GM23248 (cell line): ENCODE measurements around the gene DHRS3. TPM values are rescaled to one million over a fixed set of nuclear protein-coding genes. Genes with fewer than 3 reads are reported as not detected.

ENCODE experiments used
- DNase-seq: peaks from one replicate; pipeline ENCODE4 v3.0.0-alpha.2; 2015
- H2AFZ ChIP-seq: fragments of 200-600 bp; sonication (generic); 2 replicates; pipeline ENCODE4 v1.6.1; 2016; ENCODE audit warnings: antibody characterized with exemption
- H3F3A ChIP-seq: fragments of 200-600 bp; sonication (generic); 2 replicates; pipeline ENCODE4 v1.6.1; 2016; ENCODE audit warnings: mild to moderate bottlenecking, antibody characterized with exemption, mixed run types; ENCODE audit not compliant: insufficient read depth
- H3K27ac ChIP-seq: fragments of 200-600 bp; sonication (generic); 2 replicates; pipeline ENCODE4 v1.5.1; 2016; ENCODE audit warnings: mild to moderate bottlenecking
- H3K27me3 ChIP-seq: fragments of 200-600 bp; sonication (generic); replicated peaks from 2 replicates; pipeline ENCODE4 v1.6.1; 2016; ENCODE audit warnings: mild to moderate bottlenecking; ENCODE audit not compliant: insufficient read depth
- H3K36me3 ChIP-seq: fragments of 200-600 bp; sonication (generic); 2 replicates; pipeline ENCODE4 v1.6.1; 2016; ENCODE audit warnings: low read depth, mild to moderate bottlenecking
- H3K4me1 ChIP-seq: fragments of 200-600 bp; sonication (generic); 2 replicates; pipeline ENCODE4 v1.6.1; 2016; ENCODE audit warnings: mild to moderate bottlenecking; ENCODE audit not compliant: insufficient read depth
- H3K4me2 ChIP-seq: fragments of 200-600 bp; sonication (generic); one replicate; pipeline ENCODE4 v1.6.1; 2016; ENCODE audit warnings: mild to moderate bottlenecking; ENCODE audit not compliant: unreplicated experiment
- H3K4me3 ChIP-seq: fragments of 200-600 bp; sonication (generic); 2 replicates; pipeline ENCODE4 v1.5.1; 2016; ENCODE audit warnings: mild to moderate bottlenecking
- H3K79me2 ChIP-seq: fragments of 200-600 bp; sonication (generic); 2 replicates; pipeline ENCODE4 v1.6.1; 2016; ENCODE audit warnings: mild to moderate bottlenecking; ENCODE audit not compliant: insufficient read depth
- H3K9ac ChIP-seq: fragments of 200-600 bp; sonication (generic); 2 replicates; pipeline ENCODE4 v1.6.1; 2016; ENCODE audit warnings: mild to moderate bottlenecking
- H3K9me2 ChIP-seq: fragments of 200-600 bp; sonication (generic); 2 replicates; pipeline ENCODE4 v1.6.1; 2016; ENCODE audit warnings: mixed run types, mild to moderate bottlenecking, moderate library complexity; ENCODE audit not compliant: insufficient read depth
- H3K9me3 ChIP-seq: fragments of 200-600 bp; sonication (generic); one replicate; pipeline ENCODE4 v1.6.1; 2017; ENCODE audit warnings: low read depth
- H4K20me1 ChIP-seq: fragments of 200-600 bp; sonication (generic); 2 replicates; pipeline ENCODE4 v1.6.0; 2016; ENCODE audit not compliant: insufficient read depth
- EZH2 ChIP-seq: fragments of 200-600 bp; sonication (generic); IDR thresholded peaks from 2 replicates; pipeline ENCODE4 v1.6.1; 2018; ENCODE audit warnings: antibody characterized with exemption, mild to moderate bottlenecking; ENCODE audit not compliant: insufficient read depth, poor library complexity, severe bottlenecking
- EZH2phosphoT487 ChIP-seq: fragments of 200-600 bp; sonication (generic); IDR thresholded peaks from 2 replicates; pipeline ENCODE4 v1.6.1; 2018; ENCODE audit warnings: antibody characterized with exemption, moderate library complexity, mild to moderate bottlenecking, low read depth; ENCODE audit not compliant: insufficient read depth
- WGBS, 2 experiments: methylation state at CpG; one replicate each; pipeline ENCODE4 v1.1.6; 2015 to 2017; ENCODE audit warnings: low lambda C conversion rate in 2 of 2, low coverage in 1 of 2; ENCODE audit errors: missing lambda C conversion rate in 2 of 2; 5-methylcytosine and 5-hydroxymethylcytosine counted together
- in situ Hi-C: fragments of 300-500 bp; cut with MboI; formaldehyde crosslinking; loops from 2 replicates; pipeline ENCODE4 v1.15.0; 2020
- polyA plus RNA-seq: library from polyadenylated mRNA; unstranded; fragments of >200 nt; fragmentation: Nextera tagmentation; extraction: Ambion mirVana; gene quantifications from 2 replicates; pipeline ENCODE4 v1.2.1, GENCODE V29; 2016
- total RNA-seq: library from RNA; depleted of rRNA; stranded (reverse); fragments of >200 nt; shearing (Covaris generic); gene quantifications from 2 replicates; pipeline ENCODE4 v1.2.3, GENCODE V29; 2014

The DHRS3 gene
- total and polyA plus RNA-seq, 2 experiments from 2014 or later = 55.2 to 120 TPM

DNA sequence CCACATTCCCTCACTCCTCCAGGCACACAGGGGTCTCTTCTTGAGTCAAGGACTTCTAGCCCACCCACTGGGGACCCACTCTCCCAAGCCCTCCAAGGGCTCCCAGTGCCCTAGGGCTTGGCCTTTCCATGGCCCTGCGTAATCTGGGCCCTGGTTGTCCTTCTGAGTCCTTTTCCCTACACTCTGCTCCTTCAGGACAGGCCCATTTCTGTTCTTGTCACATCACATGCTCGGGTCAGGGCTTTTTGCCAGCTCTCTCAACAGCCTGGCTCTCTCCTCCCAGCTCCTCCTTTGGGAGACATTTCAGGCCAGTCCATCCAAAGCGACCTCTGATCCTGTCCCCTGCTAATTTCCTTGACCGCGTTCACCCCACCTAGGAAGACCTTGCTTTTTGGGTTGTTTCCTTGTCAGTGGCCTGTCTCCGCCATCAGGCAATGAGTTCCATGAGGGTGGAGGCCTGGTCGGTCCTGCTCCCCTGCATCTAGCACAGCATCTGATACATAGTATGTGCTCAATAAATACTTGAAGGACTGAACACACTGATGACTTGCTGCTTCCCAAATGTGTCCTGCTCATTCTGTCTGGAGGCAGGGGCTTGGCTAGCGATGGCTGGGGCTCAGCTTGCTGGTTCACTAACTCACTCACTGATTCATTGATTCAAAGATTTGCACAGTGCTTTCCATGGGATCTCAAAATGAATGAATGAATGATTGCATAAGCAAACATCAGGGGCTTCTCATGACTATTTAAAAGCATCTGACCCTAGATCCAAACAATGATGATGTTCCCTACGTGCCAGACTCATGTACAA, 44.8 kb downstream of the DHRS3 start:
- Histone ChIP-seq H3K4me3 (no peak overlapping the region), H2AFZ (no peak overlapping the region), H3K79me2 (no peaks in the 10 kb centered on the region), H4K20me1 (no peaks in the 10 kb centered on the region), H3K36me3 (peaks cover 23% of the 10 kb centered on the region; the same call in 1 of the 2 replicates), H3K9ac (no peak overlapping the region), H3K9me2 (no peaks in the 10 kb centered on the region), H3K9me3 (no peaks in the 10 kb centered on the region), H3K27ac (no peak overlapping the region), H3K4me2 (no peak overlapping the region), H3K4me1 (peaks cover 8% of the 10 kb centered on the region), H3F3A (peaks cover 3% of the 10 kb centered on the region; the same call in 1 of the 2 replicates), H3K27me3 (no peaks in the 10 kb centered on the region)
- no peak for TF ChIP-seq EZH2phosphoT487
- TF ChIP-seq EZH2 = no peak
- WGBS, 2 experiments = 91% methylated on average over 9 of the region's 9 CpGs
- in situ Hi-C loops = no loop called here
- no peak for DNase-seq

GRCh38 chr1:12572522-12572921, 45.5 kb downstream of the DHRS3 start:
- Histone ChIP-seq H3F3A (peaks cover 3% of the 10 kb centered on the region; the same call in 1 of the 2 replicates), H3K4me3 (no peak overlapping the region), H3K4me2 (no peak overlapping the region), H3K27me3 (no peaks in the 10 kb centered on the region), H3K79me2 (no peaks in the 10 kb centered on the region), H4K20me1 (no peaks in the 10 kb centered on the region), H3K36me3 (peaks cover 26% of the 10 kb centered on the region; the same call in 1 of the 2 replicates), H3K4me1 (peaks cover 8% of the 10 kb centered on the region), H3K9me2 (no peaks in the 10 kb centered on the region), H3K9me3 (no peaks in the 10 kb centered on the region), H2AFZ (no peak overlapping the region), H3K9ac (no peak overlapping the region), H3K27ac (no peak overlapping the region)
- in situ Hi-C loops = no loop called here
- DNase-seq = no peak
- TF ChIP-seq EZH2phosphoT487 (no peak), EZH2 (no peak)
- 99 to 100% methylated on average over 7 of the region's 7 CpGs for WGBS, 2 experiments

- H3K27me3 ChIP-seq = no peaks in the 10 kb centered on the region
- no peak overlapping the region for H3K4me2 ChIP-seq
- no peak overlapping the region for H2AFZ ChIP-seq
- no peak for DNase-seq
- no peaks in the 10 kb centered on the region for H3K79me2 ChIP-seq
- H4K20me1 ChIP-seq = no peaks in the 10 kb centered on the region
- peaks cover 28% of the 10 kb centered on the region; the same call in 1 of the 2 replicates for H3K36me3 ChIP-seq
- H3K9ac ChIP-seq = no peak overlapping the region
- 97 to 99% methylated on average over 5 of the region's 5 CpGs for WGBS, 2 experiments
- no peaks in the 10 kb centered on the region for H3K9me2 ChIP-seq
- in situ Hi-C loops = no loop called here
- TF ChIP-seq EZH2phosphoT487 = no peak
- TF ChIP-seq EZH2 = no peak
- H3K9me3 ChIP-seq = no peaks in the 10 kb centered on the region
- peaks cover 3% of the 10 kb centered on the region; the same call in 1 of the 2 replicates for H3F3A ChIP-seq
- no peak overlapping the region for H3K4me3 ChIP-seq
- no peak overlapping the region for H3K27ac ChIP-seq
- H3K4me1 ChIP-seq = peaks cover 8% of the 10 kb centered on the region
Observed at GRCh38 chr1:12570291-12570690, 47.7 kb downstream of the DHRS3 start.

- Histone ChIP-seq H3K9me2 (no peaks in the 10 kb centered on the region), H3K4me2 (no peak overlapping the region), H2AFZ (no peak overlapping the region), H3K27me3 (no peaks in the 10 kb centered on the region), H3F3A (no peaks in the 10 kb centered on the region), H3K4me1 (0 out of 2 replicates have a peak, but pooled peaks cover 2% of the 10 kb centered on the region), H3K36me3 (peaks cover 28% of the 10 kb centered on the region; the same call in 1 of the 2 replicates), H3K4me3 (no peak overlapping the region), H4K20me1 (no peaks in the 10 kb centered on the region), H3K27ac (no peak overlapping the region), H3K79me2 (no peaks in the 10 kb centered on the region), H3K9me3 (no peaks in the 10 kb centered on the region), H3K9ac (no peak overlapping the region)
- 95 to 96% methylated on average over 13 to 14 of the region's 14 CpGs for WGBS, 2 experiments
- no peak for DNase-seq
- TF ChIP-seq EZH2phosphoT487 (no peak), EZH2 (no peak)
- in situ Hi-C loops = no loop called here
Observed at GRCh38 chr1:12568009-12568767, 49.8 kb downstream of the DHRS3 start.
